ENCODE measurements around the gene MLYCD. TPM values are rescaled to one million over a fixed set of nuclear protein-coding genes. Genes with fewer than 3 reads are reported as not detected.

The MLYCD gene
- total and polyA plus RNA-seq, 2 donors from 2014 or later: 8.8 to 9.1 TPM

- no peak for FAIRE-seq
- Histone ChIP-seq H3K9me3 (ENCODE audit: control insufficient read depth in 2 of 3, insufficient read depth in 1 of 3, low read length in 3 of 3) (no peaks in the 10 kb centered on the region), H3K27ac (ENCODE audit: low read depth in 2 of 2, low read length in 2 of 2) (no peak overlapping the region), H3K9ac (ENCODE audit: low read length in 3 of 3) (no peak overlapping the region), H3K27me3 (ENCODE audit: control insufficient read depth, insufficient read depth, low read length) (no peaks in the 10 kb centered on the region), H3K36me3 (ENCODE audit: control insufficient read depth in 2 of 3, insufficient read depth in 3 of 3, low read length in 3 of 3) (no peaks in the 10 kb centered on the region), H3K4me3 (ENCODE audit: low read length in 3 of 3) (no peak overlapping the region), H3K4me1 (ENCODE audit: control insufficient read depth in 2 of 3, insufficient read depth in 2 of 3, low read depth in 1 of 3, low read length in 3 of 3) (no peaks in the 10 kb centered on the region)
- no peak for DNase-seq
- intact Hi-C loops (cut with DNase I): no loop called here
- TF ChIP-seq, protein P1, sequence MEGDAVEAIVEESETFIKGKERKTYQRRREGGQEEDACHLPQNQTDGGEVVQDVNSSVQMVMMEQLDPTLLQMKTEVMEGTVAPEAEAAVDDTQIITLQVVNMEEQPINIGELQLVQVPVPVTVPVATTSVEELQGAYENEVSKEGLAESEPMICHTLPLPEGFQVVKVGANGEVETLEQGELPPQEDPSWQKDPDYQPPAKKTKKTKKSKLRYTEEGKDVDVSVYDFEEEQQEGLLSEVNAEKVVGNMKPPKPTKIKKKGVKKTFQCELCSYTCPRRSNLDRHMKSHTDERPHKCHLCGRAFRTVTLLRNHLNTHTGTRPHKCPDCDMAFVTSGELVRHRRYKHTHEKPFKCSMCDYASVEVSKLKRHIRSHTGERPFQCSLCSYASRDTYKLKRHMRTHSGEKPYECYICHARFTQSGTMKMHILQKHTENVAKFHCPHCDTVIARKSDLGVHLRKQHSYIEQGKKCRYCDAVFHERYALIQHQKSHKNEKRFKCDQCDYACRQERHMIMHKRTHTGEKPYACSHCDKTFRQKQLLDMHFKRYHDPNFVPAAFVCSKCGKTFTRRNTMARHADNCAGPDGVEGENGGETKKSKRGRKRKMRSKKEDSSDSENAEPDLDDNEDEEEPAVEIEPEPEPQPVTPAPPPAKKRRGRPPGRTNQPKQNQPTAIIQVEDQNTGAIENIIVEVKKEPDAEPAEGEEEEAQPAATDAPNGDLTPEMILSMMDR (IDR thresholded peaks at IDR 0.05; ENCODE audit: borderline replicate concordance, extremely low read depth, insufficient read depth): no peak
These were observed 44.7 kb downstream of the MLYCD start for GRCh38 chr16:83943516-83944050.

DNA sequence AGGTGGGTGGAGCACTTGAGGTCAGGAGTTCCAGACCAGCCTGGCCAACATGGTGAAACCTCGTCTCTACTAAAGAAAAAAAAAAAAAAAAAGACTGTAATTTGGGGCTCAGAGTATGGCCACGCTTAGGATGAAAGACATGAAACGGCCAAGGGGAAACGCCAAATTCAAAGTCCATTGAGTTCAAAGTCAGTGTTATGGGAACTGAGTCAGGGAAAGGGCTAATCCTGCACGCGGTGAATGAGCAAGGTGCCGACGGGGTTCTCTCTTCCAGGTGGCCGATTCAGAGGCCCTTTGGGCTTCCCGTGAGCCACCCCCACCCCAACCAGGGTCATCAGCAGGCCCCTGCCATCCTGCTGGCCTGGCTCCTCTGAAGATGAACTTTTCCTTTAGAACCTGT lies 46.7 kb downstream of the MLYCD start:
- no peak for FAIRE-seq
- Histone ChIP-seq H3K9ac (ENCODE audit: low read length in 3 of 3) (no peak overlapping the region), H3K9me3 (ENCODE audit: control insufficient read depth in 2 of 3, insufficient read depth in 1 of 3, low read length in 3 of 3) (no peaks in the 10 kb centered on the region), H3K27me3 (ENCODE audit: control insufficient read depth, insufficient read depth, low read length) (no peaks in the 10 kb centered on the region), H3K4me1 (ENCODE audit: control insufficient read depth in 2 of 3, insufficient read depth in 2 of 3, low read depth in 1 of 3, low read length in 3 of 3) (no peaks in the 10 kb centered on the region), H3K27ac (ENCODE audit: low read depth in 2 of 2, low read length in 2 of 2) (no peak overlapping the region), H3K36me3 (ENCODE audit: control insufficient read depth in 2 of 3, insufficient read depth in 3 of 3, low read length in 3 of 3) (no peaks in the 10 kb centered on the region), H3K4me3 (ENCODE audit: low read length in 3 of 3) (no peak overlapping the region)
- intact Hi-C loops (cut with DNase I): no loop called here
- DNase-seq: no peak
- TF ChIP-seq, protein P1 (IDR thresholded peaks at IDR 0.05; ENCODE audit: borderline replicate concordance, extremely low read depth, insufficient read depth): no peak

- DNase-seq: no peak
These were observed 47.4 kb downstream of the MLYCD start for GRCh38 chr16:83946154-83946780.

More at GRCh38 chr16:83946154-83946780, 47.4 kb downstream of the MLYCD start:
- Histone ChIP-seq H3K27me3 (ENCODE audit: control insufficient read depth, insufficient read depth, low read length) (no peaks in the 10 kb centered on the region), H3K9me3 (ENCODE audit: control insufficient read depth in 2 of 3, insufficient read depth in 1 of 3, low read length in 3 of 3) (no peaks in the 10 kb centered on the region), H3K36me3 (ENCODE audit: control insufficient read depth in 2 of 3, insufficient read depth in 3 of 3, low read length in 3 of 3) (no peaks in the 10 kb centered on the region), H3K27ac (ENCODE audit: low read depth in 2 of 2, low read length in 2 of 2) (no peak overlapping the region), H3K4me3 (ENCODE audit: low read length in 3 of 3) (no peak overlapping the region), H3K4me1 (ENCODE audit: control insufficient read depth in 2 of 3, insufficient read depth in 2 of 3, low read depth in 1 of 3, low read length in 3 of 3) (no peaks in the 10 kb centered on the region), H3K9ac (ENCODE audit: low read length in 3 of 3) (no peak overlapping the region)
- TF ChIP-seq, protein P1 (IDR thresholded peaks at IDR 0.05; ENCODE audit: borderline replicate concordance, extremely low read depth, insufficient read depth): no peak
- intact Hi-C loops (cut with DNase I): no loop called here
- FAIRE-seq: no peak

Data from kidney (tissue), 14 donors.